H1 (cell line): ENCODE measurements around the gene TMED8. TPM values are rescaled to one million over a fixed set of nuclear protein-coding genes. Genes with fewer than 3 reads are reported as not detected.

Experiments
- CTCF ChIA-PET: fragments of 300-600 bp; sonication (Branson Sonifier 250); formaldehyde crosslinking; loops from one replicate; lab custom pipeline; 2021; ENCODE audit not compliant: partially characterized antibody; lab: Charles Lee
- POLR2A ChIA-PET: fragments of 300-600 bp; sonication (Branson Sonifier 250); formaldehyde crosslinking; loops from one replicate; lab custom pipeline; 2021; ENCODE audit warnings: inconsistent platforms; ENCODE audit not compliant: partially characterized antibody; lab: Charles Lee
- DNase-seq, 2 experiments: peaks; one replicate each; pipeline versions ENCODE4 v3.0.0 to v3.0.0-alpha.2; 2010 to 2022; ENCODE audit warnings: low spot score in 2 of 2, low read depth in 1 of 2, mixed read lengths in 1 of 2
- FAIRE-seq: peaks from 2 replicates; lab custom pipeline; 2011; peaks lifted over from hg19 to GRCh38; lab: Jason Lieb, UNC
- H2AFZ ChIP-seq: 2 replicates; pipeline ENCODE4 v1.8.1; 2012; ENCODE audit warnings: low read length, inconsistent platforms
- H2AK5ac ChIP-seq: 2 replicates; pipeline ENCODE4 v1.6.1; 2013; ENCODE audit warnings: low read depth, low read length
- H2BK120ac ChIP-seq: replicated peaks from 2 replicates; pipeline ENCODE3; 2013; ENCODE audit warnings: low read depth, low read length, inconsistent platforms
- H2BK12ac ChIP-seq: 2 replicates; pipeline ENCODE4 v1.6.1; 2013; ENCODE audit warnings: low read depth, low read length
- H2BK15ac ChIP-seq: 2 replicates; pipeline ENCODE4 v1.6.1; 2013; ENCODE audit warnings: low read length
- H2BK20ac ChIP-seq: 2 replicates; pipeline ENCODE4 v1.6.1; 2013; ENCODE audit warnings: low read length
- H2BK5ac ChIP-seq: 2 replicates; pipeline ENCODE4 v1.6.1; 2013; ENCODE audit warnings: low read depth, low read length
- H3K14ac ChIP-seq: 2 replicates; pipeline ENCODE4 v1.6.1; 2013; ENCODE audit warnings: inconsistent platforms; ENCODE audit not compliant: insufficient read length
- H3K18ac ChIP-seq: 2 replicates; pipeline ENCODE4 v1.6.1; 2013; ENCODE audit warnings: low read length; ENCODE audit errors: extremely low read depth
- H3K23ac ChIP-seq: 2 replicates; pipeline ENCODE4 v1.6.1; 2013; ENCODE audit warnings: inconsistent platforms; ENCODE audit not compliant: insufficient read length
- H3K23me2 ChIP-seq: 2 replicates; pipeline ENCODE4 v1.6.1; 2013; ENCODE audit warnings: low read depth, low read length
- H3K27ac ChIP-seq: 2 replicates; pipeline ENCODE4 v1.6.1; 2011; ENCODE audit warnings: low read depth, low read length, inconsistent platforms
- H3K27me3 ChIP-seq, 4 experiments: replicated peaks in 1 of 4; 1 replicate in 1 of 4; 2 replicates in 3 of 4; pipeline versions ENCODE4 v1.6.1 to v1.8.1; 2011 to 2013; ENCODE audit warnings: low read length in 3 of 4, mild to moderate bottlenecking in 3 of 4, inconsistent platforms in 2 of 4, mixed read lengths in 2 of 4, moderate library complexity in 1 of 4; ENCODE audit not compliant: control insufficient read depth in 3 of 4, insufficient read depth in 3 of 4; ENCODE audit errors: extremely low read depth in 1 of 4
- H3K36me3 ChIP-seq, 4 experiments: 2 replicates each; pipeline versions ENCODE4 v1.6.1 to v1.8.1; 2011 to 2013; ENCODE audit warnings: mild to moderate bottlenecking in 4 of 4, low read length in 3 of 4, moderate library complexity in 2 of 4, control low read depth in 1 of 4, inconsistent platforms in 1 of 4; ENCODE audit not compliant: insufficient read depth in 4 of 4, control insufficient read depth in 2 of 4
- H3K4ac ChIP-seq: replicated peaks from 2 replicates; pipeline ENCODE3; 2013; ENCODE audit warnings: low read length, low read depth, mixed read lengths, inconsistent platforms; ENCODE audit not compliant: insufficient read length
- H3K4me1 ChIP-seq, 4 experiments: replicated peaks in 1 of 4; 1 replicate in 1 of 4; 2 replicates in 3 of 4; pipeline versions ENCODE4 v1.6.1 to v1.8.1; 2011 to 2013; ENCODE audit warnings: low read length in 3 of 4, inconsistent platforms in 2 of 4, mixed read lengths in 1 of 4; ENCODE audit not compliant: insufficient read depth in 4 of 4, control insufficient read depth in 3 of 4
- H3K4me2 ChIP-seq, 2 experiments: 2 replicates each; pipeline versions ENCODE4 v1.6.1 to v1.8.1; 2011 to 2013; ENCODE audit warnings: low read depth in 2 of 2, low read length in 2 of 2, control low read depth in 1 of 2, inconsistent platforms in 1 of 2, mild to moderate bottlenecking in 1 of 2; ENCODE audit not compliant: insufficient read depth in 1 of 2
- H3K4me3 ChIP-seq, 4 experiments: fragments of 200-600, 300-600 bp in 1 of 4; sonication (generic), shearing (Covaris generic), sonication (Bioruptor Twin) in 1 of 4; 2 replicates each; pipeline versions ENCODE4 v1.5.1 to v1.8.1; 2011 to 2016; ENCODE audit warnings: low read length in 4 of 4, low read depth in 3 of 4, control low read depth in 2 of 4, inconsistent platforms in 2 of 4, mild to moderate bottlenecking in 2 of 4, mixed read lengths in 1 of 4, moderate library complexity in 1 of 4; ENCODE audit not compliant: insufficient read depth in 2 of 4; ENCODE audit errors: extremely low read depth in 1 of 4
- H3K56ac ChIP-seq: replicated peaks from 2 replicates; pipeline ENCODE3; 2013; ENCODE audit warnings: low read depth, mild to moderate bottlenecking, mixed read lengths, low read length, inconsistent platforms; ENCODE audit not compliant: insufficient read length
- H3K79me1 ChIP-seq: 2 replicates; pipeline ENCODE4 v1.6.1; 2013; ENCODE audit warnings: low read depth, low read length, control low read depth
- H3K79me2 ChIP-seq, 2 experiments: 2 replicates each; pipeline versions ENCODE4 v1.6.1 to v1.8.1; 2012 to 2013; ENCODE audit warnings: low read length in 2 of 2, mild to moderate bottlenecking in 2 of 2, inconsistent platforms in 1 of 2; ENCODE audit not compliant: insufficient read depth in 2 of 2, control insufficient read depth in 1 of 2
- H3K9ac ChIP-seq, 4 experiments: replicated peaks in 1 of 4; 1 replicate in 1 of 4; 2 replicates in 3 of 4; pipeline versions ENCODE4 v1.6.1 to v1.8.1; 2011 to 2013; ENCODE audit warnings: low read depth in 3 of 4, low read length in 3 of 4, control low read depth in 2 of 4, mild to moderate bottlenecking in 2 of 4, moderate library complexity in 2 of 4, inconsistent platforms in 1 of 4; ENCODE audit errors: extremely low read depth in 1 of 4
- H3K9me3 ChIP-seq, 2 experiments: 2 replicates each; pipeline versions ENCODE4 v1.6.1 to v1.8.1; 2012 to 2013; ENCODE audit warnings: mild to moderate bottlenecking in 2 of 2, moderate library complexity in 2 of 2, control low read depth in 1 of 2, inconsistent platforms in 1 of 2, low read depth in 1 of 2, low read length in 1 of 2, mixed read lengths in 1 of 2; ENCODE audit not compliant: insufficient read depth in 2 of 2
- H4K20me1 ChIP-seq, 2 experiments: replicated peaks in 1 of 2; 2 replicates each; pipeline versions ENCODE3 to v1.8.1; 2011 to 2013; ENCODE audit warnings: inconsistent platforms in 2 of 2, low read length in 2 of 2, mild to moderate bottlenecking in 1 of 2; ENCODE audit not compliant: insufficient read depth in 2 of 2, control insufficient read depth in 1 of 2
- H4K5ac ChIP-seq: 2 replicates; pipeline ENCODE4 v1.6.1; 2013; ENCODE audit warnings: low read length, low read depth, mixed read lengths, inconsistent platforms; ENCODE audit not compliant: insufficient read length
- H4K8ac ChIP-seq: 2 replicates; pipeline ENCODE4 v1.8.0; 2013; ENCODE audit warnings: mild to moderate bottlenecking, moderate library complexity, low read length, inconsistent platforms; ENCODE audit not compliant: insufficient read depth; ENCODE audit errors: extremely low read depth
- H4K91ac ChIP-seq: replicated peaks from 2 replicates; pipeline ENCODE3; 2013; ENCODE audit warnings: low read length, mixed read lengths, inconsistent platforms; ENCODE audit not compliant: insufficient read length
- BCL11A ChIP-seq, 2 experiments: IDR thresholded peaks; one replicate each; pipeline ENCODE4 v1.6.1; 2011; ENCODE audit warnings: low read depth in 2 of 2, low read length in 2 of 2, mild to moderate bottlenecking in 2 of 2
- CHD2 ChIP-seq: IDR thresholded peaks from 2 replicates; pipeline ENCODE4 v1.6.1; 2012; ENCODE audit warnings: low read length, improper control_type of control experiment
- CREB1 ChIP-seq: IDR thresholded peaks from 2 replicates; pipeline ENCODE4 v1.6.1; 2012; ENCODE audit warnings: inconsistent platforms
- EGR1 ChIP-seq: IDR thresholded peaks from 2 replicates; pipeline ENCODE4 v1.6.1; 2011; ENCODE audit warnings: low read depth, low read length, borderline replicate concordance
- FOSL1 ChIP-seq: IDR thresholded peaks from 2 replicates; pipeline ENCODE4 v1.6.1; 2011; ENCODE audit warnings: mild to moderate bottlenecking, low read depth, low read length, moderate library complexity; ENCODE audit not compliant: insufficient read depth
- GTF2F1 ChIP-seq: IDR thresholded peaks from 2 replicates; pipeline ENCODE4 v1.6.1; 2012; ENCODE audit warnings: low read depth, low read length, improper control_type of control experiment, borderline replicate concordance
- KDM5A ChIP-seq: fragments of 200-600 bp; IDR thresholded peaks from 2 replicates; pipeline ENCODE4 v1.7.1; 2012; ENCODE audit warnings: mild to moderate bottlenecking, low read length, inconsistent platforms, mixed read lengths
- POLR2A ChIP-seq, 2 experiments: IDR thresholded peaks; 1 replicate in 1 of 2; 2 replicates in 1 of 2; pipeline ENCODE4 v1.6.1; 2011; ENCODE audit warnings: low read depth in 2 of 2, low read length in 2 of 2, mild to moderate bottlenecking in 2 of 2; ENCODE audit errors: control extremely low read depth in 1 of 2
- POLR2AphosphoS5 ChIP-seq: IDR thresholded peaks from 2 replicates; pipeline ENCODE4 v1.6.1; 2011; ENCODE audit warnings: low read depth, low read length
- RAD21 ChIP-seq, 2 experiments: IDR thresholded peaks in 1 of 2; conservative IDR thresholded peaks in 1 of 2; 2 replicates each; pipeline ENCODE4 v1.6.1; 2011; ENCODE audit warnings: low read depth in 2 of 2, low read length in 2 of 2, improper control_type of control experiment in 1 of 2, inconsistent platforms in 1 of 2, mild to moderate bottlenecking in 1 of 2, moderate library complexity in 1 of 2
- SAP30 ChIP-seq: fragments of 300-600 bp; sonication (generic); IDR thresholded peaks from 2 replicates; pipeline ENCODE4 v1.7.1; 2012; ENCODE audit warnings: low read length, moderate library complexity, mild to moderate bottlenecking, inconsistent platforms; ENCODE audit not compliant: insufficient read depth, insufficient replicate concordance
- SIRT6 ChIP-seq: IDR thresholded peaks from one replicate; pipeline ENCODE4 v1.7.1; 2012; ENCODE audit warnings: low read length, inconsistent platforms
- SP1 ChIP-seq: IDR thresholded peaks from 2 replicates; pipeline ENCODE4 v1.6.1; 2011; ENCODE audit warnings: low read depth, low read length
- SP4 ChIP-seq: IDR thresholded peaks from 2 replicates; pipeline ENCODE4 v1.6.1; 2012; ENCODE audit warnings: low read length, inconsistent platforms
- SRF ChIP-seq: IDR thresholded peaks from 2 replicates; pipeline ENCODE4 v1.6.1; 2011; ENCODE audit warnings: mild to moderate bottlenecking, low read depth, low read length, moderate library complexity
- YY1 ChIP-seq: IDR thresholded peaks from 2 replicates; pipeline ENCODE4 v1.6.1; 2011; ENCODE audit warnings: low read depth, mild to moderate bottlenecking, low read length
- WGBS, 2 experiments: shearing (Covaris generic) in 1 of 2; methylation state at CpG; one replicate each; pipeline versions ENCODE4 v1.1.6 to v1.1.7; 2013 to 2015; ENCODE audit warnings: low lambda C conversion rate in 2 of 2, mixed read lengths in 2 of 2, inconsistent platforms in 1 of 2, low coverage in 1 of 2, missing lambda C conversion rate in 1 of 2; ENCODE audit not compliant: insufficient replicate concordance in 2 of 2, insufficient coverage in 1 of 2, insufficient read length in 1 of 2; ENCODE audit errors: extremely low coverage in 1 of 2, missing lambda C conversion rate in 1 of 2; 5-methylcytosine and 5-hydroxymethylcytosine counted together
- polyA plus RNA-seq, 7 experiments: library from polyadenylated mRNA; depleted of rRNA in 3 of 7; stranded (reverse) in 5 of 7; unstranded in 2 of 7; fragments of >200 nt in 5 of 7; fragments of 200-250 nt in 2 of 7; gene quantifications; 1 replicate in 5 of 7; 2 replicates in 1 of 7; 4 replicates in 1 of 7; pipeline versions ENCODE4 v1.2.1 to v1.2.3, GENCODE V29; 2011 to 2013; ENCODE audit warnings: missing spikeins in 2 of 7, mixed read lengths in 2 of 7
- total RNA-seq: library from RNA; stranded (reverse); fragmentation: NEBNext Ultra II Directional; extraction: Animal tissue kit (Norgen Biotek cat#: 25700); gene quantifications from 2 replicates; pipeline ENCODE4 v1.2.1, GENCODE V29; 2021

TMED8 gene
- total and polyA plus RNA-seq, 2 of the 8 experiments (the other 6 are each of a cell fraction or from before 2014, with no cell fraction given) = 5.5 to 13.4 TPM

DNA sequence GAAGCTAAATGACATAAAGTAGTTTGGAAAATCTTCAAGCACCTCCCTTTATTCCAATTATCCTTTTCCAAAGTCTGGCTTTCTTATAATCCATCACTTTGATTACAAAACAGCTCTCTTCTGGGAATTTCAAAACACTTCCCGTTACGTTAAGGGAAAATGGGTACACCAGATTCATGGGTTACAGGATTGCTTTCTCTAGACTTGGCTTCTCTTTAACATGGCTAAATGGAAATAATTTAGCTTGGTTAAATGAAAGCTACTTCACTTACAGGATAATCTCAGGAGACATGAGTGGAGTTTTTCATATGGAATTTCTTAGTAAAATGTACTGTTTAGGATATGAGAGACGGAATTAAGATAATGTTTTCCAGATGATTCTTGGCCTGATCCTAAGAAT, 41.3 kb downstream of the TMED8 start:
- Histone ChIP-seq H3K18ac (no peak overlapping the region), H2BK120ac (no peak overlapping the region), H3K14ac (no peak overlapping the region), H3K4me3 (no peak overlapping the region), H3K36me3 (no peaks in the 10 kb centered on the region), H2BK20ac (no peak overlapping the region), H2AK5ac (no peak overlapping the region), H3K4ac (no peak overlapping the region), H2BK15ac (no peak overlapping the region), H3K4me2 (no peak overlapping the region), H3K27me3 (no peaks in the 10 kb centered on the region), H3K4me1 (peaks cover 3 to 11% (median 5%) of the 10 kb centered on the region in 4 experiments; a peak in 5 of 7 replicates), H3K9me3 (0 out of 4 replicates have a peak, but pooled peaks cover 0 to 2% of the 10 kb centered on the region in 2 experiments), H3K79me1 (no peaks in the 10 kb centered on the region), H3K9ac (no peak overlapping the region), H4K8ac (no peak overlapping the region), H3K23ac (no peak overlapping the region), H2BK12ac (no peak overlapping the region), H2AFZ (no peak overlapping the region), H2BK5ac (no peak overlapping the region), H3K27ac (no peak overlapping the region), H3K56ac (no peak overlapping the region), H4K20me1 (no peaks in the 10 kb centered on the region), H4K5ac (no peak overlapping the region), H3K79me2 (no peaks in the 10 kb centered on the region), H3K23me2 (no peaks in the 10 kb centered on the region; the same call in 1 of the 2 replicates), H4K91ac (no peak overlapping the region)
- ChIA-PET POLR2A (interaction anchor here (0.5 to 1.5 kb wide), 5 partner anchors 10 to 123 kb away, joined by 3 to 5 read pairs (median 4); no protein-coding TSS in a partner anchor), CTCF (interaction anchor here (0.9 to 2.8 kb wide), 3 partner anchors 9 to 89 kb away, joined by 3 to 7 read pairs (median 3); no protein-coding TSS in a partner anchor)
- DNase-seq (no peak), FAIRE-seq (no peak)
- 92% methylated on average over 3 of the region's 3 CpGs; no CpG with 5 or more reads in 1 of the 2 experiments for WGBS, 2 experiments
- TF ChIP-seq RAD21 (IDR thresholded peaks at IDR 0.05 in 1 of 2, conservative IDR thresholded peaks at IDR 0.05 in 1 of 2; ENCODE audit: low read depth in 2 of 2, low read length in 2 of 2) (no peak), POLR2AphosphoS5 (no peak), EGR1 (no peak), SP1 (no peak), SP4 (no peak), POLR2A (IDR thresholded peaks at IDR 0.05; ENCODE audit: control extremely low read depth in 1 of 2, low read depth in 2 of 2, low read length in 2 of 2) (no peak), SIRT6 (no peak), FOSL1 (no peak), YY1 (no peak), BCL11A (IDR thresholded peaks at IDR 0.05; ENCODE audit: low read depth in 2 of 2, low read length in 2 of 2) (no peak), GTF2F1 (no peak), CHD2 (no peak), SAP30 (no peak), CREB1 (no peak), SRF (no peak), KDM5A (no peak)
